HG03039 (cell line): ENCODE results near the gene UGT1A4.

Source experiments
- ATAC-seq: cut with Tn5 transposase; IDR thresholded peaks from one replicate; pipeline ENCODE4 v1.9.1; 2021; ENCODE audit warnings: mild to moderate bottlenecking, moderate library complexity; ENCODE audit not compliant: unreplicated experiment

The UGT1A4 gene

DNA sequence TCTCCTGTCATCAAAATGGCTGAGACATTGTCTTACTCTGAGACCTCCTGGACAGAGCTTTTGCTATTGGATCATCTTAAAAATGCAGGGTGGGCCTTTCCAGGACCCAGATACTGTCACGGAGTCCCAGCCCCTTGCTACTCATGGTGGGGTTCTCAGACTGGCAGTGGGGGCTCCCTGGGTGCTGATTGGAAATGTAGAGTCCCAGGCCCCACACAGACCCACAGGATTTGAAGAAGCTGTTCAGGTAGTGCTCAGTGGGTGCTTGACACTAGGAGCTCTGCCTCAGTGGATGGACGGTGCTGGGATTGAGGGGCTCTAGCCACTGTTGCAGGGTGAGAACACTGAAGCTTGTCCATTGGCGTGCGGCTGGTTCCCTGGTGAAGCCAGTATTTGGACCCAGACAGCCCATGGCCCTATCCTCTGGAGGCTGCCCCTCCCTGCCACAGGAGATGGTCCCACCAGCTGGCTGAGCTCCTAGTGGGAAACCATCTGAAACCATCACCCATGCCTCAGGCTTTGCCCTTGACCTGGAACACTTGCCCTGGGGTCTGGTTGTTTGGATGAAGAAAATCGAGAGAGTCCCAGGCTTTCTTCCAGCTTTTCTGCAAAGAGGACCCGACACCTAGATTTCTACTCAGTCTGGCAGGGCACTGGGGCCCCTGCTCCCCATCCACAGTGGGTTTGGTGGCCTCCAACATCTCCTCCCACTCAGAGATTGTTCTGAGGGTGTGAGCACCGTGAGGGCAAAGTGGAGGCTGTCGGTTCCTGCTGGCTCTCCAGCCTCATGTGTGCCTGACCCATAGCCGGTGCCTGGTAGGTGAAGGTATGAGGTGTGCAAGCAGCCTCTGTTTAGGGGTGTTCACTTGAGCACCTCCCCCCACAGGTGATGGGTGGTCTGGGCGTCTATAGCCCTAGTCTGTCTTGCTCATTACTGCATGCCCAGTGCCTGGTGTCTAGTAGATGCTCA is 89.7 kb downstream of the UGT1A4 start:
- ATAC-seq: no peak

DNA sequence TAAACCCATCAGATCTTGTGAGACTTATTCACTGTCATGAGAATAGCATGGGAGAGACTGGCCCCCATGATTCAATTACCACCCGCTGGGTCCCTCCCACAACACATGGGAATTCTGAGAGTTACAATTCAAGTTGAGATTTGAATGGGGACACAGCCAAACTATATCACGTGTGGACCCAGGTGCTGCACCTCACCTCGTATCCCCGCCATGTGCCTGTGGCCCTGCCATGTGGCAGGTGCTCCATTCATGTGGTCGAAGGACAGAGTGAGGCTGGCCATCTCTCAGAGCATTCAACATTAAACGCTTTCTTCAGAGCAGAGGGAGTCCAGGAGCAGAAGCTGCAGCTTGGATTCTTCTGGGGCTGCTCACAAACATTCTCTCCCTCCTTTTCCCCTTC is 91.8 kb downstream of the UGT1A4 start:
- ATAC-seq: no peak

DNA sequence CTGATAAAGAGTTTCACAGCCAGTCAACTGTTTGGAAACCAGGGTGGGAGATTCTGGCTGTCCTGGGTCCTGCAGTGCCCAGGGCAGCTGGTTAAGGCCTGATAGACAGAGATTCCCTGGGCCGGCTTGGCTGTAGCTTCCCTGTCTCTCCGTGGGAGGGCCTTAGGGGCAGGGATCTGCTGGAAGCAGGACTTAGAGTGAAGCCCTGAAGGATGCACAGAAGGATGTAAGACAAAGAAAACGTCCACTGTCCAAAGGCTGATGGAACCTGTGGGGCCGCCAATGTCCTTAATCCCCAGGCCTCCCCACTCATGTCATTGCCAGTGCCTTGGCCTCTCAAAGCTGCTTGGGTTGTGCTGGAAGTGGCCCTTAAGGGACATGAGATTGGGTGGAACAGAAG is 92.6 kb downstream of the UGT1A4 start:
- ATAC-seq: no peak

DNA sequence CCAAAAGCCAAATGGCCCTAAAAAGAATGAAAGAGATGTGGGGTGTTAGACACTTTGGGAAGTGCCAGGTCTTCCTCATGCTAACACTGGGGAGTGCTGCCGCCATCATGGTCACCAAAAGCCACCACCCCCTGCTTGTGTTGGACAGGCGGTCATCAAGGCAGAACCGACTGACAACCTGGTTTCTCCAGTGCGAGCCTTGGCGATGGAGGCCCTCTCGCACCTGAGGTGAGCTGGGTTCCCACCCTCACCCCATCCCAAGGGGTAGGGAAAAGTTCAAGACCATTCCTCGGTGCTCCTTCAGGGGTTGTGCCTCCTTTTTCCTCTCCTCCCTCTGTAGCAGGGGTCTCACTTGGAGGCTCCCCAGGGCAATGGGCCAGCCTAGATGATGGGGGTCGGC is 93.2 kb downstream of the UGT1A4 start:
- no peak for ATAC-seq

DNA sequence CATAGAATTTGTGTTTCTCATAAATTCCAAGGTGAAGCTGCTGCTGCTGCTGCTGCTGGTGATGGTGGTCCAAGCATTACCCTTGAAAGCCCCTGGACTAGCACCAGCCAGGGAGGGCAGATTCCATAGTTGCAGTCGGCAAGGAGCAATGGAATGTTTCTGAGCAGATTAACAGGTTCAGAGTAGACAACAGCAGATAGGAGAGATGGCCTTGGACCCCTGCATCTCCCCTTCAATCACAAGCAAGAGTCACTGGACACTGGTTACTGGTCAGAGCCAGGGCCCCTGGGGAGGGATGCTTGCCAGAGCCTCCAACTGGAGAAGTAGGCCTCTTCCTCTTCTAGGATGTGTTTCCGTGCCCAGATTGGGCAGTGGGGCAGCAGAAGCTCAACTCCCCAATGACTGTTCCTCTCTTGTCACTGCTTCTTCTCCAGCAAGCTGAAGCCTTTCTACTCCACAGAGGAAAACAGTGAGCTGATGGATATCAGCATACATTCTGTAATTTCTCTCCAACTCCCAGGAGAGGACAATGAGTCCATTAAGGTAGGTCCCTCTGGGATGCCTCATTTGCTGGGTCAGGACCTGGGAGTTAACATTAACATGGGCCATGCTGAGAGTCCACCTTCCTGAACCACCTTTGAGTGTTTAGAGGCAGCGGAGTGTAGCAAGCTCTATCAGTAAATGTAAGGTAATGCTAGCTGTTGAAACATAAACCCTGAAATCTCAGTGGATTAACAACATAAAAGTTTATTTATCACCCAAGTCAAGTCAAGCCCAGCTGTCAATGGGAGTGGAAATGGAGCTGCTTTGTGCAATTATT is 94.9 kb downstream of the UGT1A4 start:
- ATAC-seq: no peak

DNA sequence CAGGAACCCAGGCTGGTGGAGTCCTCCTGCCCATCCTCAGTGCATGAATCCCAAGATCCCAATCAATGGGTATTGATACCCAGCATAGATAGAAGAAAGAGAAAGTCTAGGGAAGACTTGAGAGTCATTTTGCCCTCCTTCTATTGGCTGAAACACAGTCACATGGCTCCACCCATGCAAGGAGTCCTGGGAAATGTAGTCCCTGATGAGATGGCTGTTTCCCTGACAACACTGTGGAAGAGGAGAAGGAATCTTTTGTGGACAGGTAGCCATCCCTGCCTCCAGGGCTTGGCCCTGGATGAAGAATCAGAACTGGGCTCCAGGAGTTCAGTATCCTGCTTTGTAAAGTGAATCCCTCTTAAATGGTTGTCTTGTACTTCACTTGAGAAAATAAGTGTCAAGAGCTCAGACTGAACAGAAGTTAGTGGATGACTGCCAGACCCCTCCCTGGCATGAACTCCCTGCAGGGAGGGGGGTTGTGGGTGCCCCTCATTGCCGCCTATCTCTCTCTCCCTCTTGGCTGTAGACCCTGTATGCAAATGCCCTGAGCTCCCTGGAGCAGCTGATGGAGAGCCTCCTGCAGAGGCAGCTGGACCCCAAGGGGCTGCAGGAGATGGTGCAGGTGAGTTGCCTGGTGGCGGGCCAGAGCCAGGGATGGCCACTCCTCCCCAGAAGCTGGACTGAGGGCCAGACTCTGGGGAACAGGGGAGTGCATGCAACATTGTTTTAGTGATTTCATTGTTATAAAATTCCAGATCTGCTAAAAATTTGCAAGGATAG is 95.7 kb downstream of the UGT1A4 start:
- no peak for ATAC-seq

DNA sequence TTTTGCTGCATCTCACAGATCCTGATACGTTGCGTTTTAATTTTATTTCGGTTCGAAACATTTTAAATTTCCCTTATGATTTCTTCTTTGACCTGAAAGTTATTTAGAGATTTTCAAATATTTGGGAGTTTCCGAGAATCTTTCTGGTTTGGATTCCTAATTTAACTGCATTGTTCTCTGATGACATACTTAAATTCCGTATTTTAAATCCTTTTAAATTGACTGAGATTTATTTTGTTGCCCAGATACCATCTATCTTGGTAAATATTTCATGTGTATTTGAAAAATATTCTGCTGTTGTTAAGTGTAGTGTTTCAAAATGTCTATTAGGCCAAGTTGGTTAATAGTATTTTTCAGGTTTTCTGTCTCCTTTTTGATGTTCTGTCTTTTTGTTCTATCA is 97.3 kb downstream of the UGT1A4 start:
- no peak for ATAC-seq

DNA sequence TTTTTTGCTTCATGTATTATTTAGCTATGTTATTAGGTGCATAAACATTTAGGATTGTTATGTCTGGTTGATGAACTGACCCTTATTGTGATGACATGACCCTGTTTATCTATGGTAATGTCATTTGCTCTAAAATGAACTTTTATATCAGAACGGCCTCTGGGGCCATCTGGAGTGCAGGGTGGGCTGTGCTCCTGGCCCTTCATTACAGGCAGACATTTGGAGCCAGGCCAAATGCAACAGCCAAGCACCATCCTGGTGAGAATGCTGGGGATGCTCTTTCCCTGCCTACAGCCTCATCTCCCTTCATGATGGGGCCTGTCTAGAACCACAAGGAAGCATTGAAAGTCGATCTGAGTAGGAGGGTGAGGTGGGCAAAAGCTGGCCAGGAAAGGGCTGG is 97.8 kb downstream of the UGT1A4 start:
- no peak for ATAC-seq

DNA sequence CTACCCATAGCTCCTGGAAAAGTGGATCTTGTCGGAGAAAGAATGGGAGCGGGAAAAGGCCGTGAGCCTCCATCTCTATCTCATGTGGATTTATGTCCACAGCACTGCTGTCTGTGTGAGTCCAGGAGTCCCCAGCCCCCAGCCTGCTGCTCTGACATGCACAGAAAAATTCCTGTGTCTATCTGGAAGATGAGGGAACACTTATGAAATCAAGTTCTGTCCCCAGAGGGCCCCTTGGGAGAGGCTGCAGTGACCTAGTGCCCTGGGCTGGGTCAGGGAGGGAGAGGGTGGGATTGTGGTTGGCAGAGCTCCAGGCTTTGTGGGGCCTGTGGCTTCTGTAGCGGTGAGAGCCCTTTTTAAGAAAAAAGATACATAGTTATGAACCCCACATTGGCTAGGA is 98.2 kb downstream of the UGT1A4 start:
- no peak for ATAC-seq

DNA sequence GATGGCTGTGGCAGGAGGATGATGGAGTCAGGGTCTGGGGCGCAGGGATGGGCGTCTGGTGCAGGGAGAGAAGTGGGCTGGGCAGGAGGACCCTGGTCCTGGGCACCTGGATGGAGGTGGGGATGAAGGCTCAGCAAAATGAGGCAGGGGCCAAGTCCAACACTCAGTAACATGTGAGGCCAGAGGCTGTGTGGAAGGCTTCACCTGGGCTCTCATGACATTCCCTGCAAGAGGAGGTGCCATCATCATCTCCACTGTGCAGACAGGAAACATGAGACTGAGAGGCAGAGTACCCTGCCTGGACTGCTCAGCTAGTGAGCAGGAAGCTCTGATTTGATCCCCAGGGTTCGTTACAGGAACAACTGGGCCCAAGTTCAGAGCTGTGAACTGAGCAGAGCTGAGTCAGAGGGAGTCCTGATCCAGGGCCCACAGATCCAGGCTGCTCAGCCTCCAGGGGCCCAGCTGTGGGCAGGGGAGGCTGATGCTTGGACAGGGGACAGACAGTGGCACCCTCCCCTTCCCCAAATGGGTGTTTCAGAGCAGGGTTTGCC is 98.9 kb downstream of the UGT1A4 start:
- ATAC-seq: no peak

DNA sequence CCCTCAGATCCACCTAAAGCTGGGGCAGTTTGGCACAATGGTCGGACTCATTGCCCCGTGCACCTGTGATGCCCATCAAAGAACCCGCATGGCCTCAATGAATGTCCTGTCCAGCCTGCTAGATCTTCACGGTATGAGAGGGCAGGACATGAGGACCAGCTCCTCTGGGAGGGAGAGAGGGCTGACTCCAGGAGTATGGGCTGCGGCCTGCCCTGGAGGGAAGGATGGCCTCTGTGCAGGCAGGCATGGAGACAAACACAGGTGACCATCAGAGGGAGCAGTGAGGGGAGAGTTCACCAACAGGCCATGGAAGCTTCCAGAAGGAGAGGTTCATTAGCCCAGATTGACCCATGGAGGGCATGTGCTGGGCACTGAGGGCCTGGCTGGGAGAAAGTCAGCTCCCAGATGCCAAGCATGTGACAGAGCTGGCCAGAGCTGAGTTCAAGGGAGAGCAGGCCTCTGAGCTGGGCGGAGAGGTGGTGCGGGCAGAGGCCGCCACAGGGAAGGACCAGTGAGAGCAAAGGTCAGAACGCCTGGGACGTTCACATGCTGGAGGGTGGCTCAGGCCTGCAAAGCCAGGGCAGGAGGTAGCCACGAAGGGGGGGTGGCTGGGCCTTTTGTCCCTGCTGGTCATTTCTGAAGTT is 99.6 kb downstream of the UGT1A4 start:
- no peak for ATAC-seq

DNA sequence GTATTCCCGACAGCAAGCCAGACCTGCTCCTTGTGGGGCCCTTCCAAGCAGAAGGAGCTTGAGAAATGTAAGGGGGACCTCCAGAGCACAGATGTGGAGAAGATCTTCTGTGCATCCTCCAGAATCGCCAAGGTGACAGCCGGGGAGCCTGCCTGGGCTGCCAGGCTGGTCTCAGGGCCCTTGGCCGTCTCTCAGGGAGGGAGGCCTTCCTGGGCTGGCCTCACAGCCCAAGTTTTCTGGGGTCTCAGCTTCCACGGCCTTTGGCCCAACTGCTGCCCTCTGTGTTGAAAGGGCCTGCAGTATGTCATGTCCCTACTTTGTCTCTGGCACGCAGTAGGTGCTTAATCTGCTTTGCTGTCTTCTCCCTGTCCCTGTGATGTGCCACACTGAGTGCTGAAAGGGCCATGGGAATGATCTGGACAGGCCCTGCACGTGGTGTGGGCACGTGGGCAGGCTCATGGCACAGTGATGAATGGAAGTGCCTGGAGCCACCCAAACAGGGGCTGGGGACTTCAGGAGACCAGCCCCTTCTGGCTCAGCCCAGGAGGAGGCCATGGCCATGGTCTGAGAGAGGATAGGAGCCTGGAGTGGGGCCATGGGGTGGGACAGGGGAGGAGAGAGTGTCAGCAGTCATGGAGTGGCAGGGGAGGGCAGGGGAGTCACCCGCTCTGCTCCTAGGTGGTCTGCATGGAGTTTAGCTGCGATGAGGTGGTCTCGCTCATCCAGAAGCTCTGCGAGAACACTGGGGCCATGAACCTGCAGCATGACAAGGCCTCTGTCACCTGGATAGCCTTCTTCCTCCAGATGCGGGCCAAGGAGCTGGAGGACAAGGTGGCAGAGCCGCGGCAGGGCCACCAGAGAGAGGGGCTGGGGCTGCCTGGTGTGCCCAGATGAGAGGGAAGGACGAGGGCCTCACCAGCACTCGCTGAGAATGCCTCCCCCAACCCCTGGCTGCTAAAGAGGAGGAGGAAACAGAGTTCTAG is 100.4 kb downstream of the UGT1A4 start:
- no peak for ATAC-seq

DNA sequence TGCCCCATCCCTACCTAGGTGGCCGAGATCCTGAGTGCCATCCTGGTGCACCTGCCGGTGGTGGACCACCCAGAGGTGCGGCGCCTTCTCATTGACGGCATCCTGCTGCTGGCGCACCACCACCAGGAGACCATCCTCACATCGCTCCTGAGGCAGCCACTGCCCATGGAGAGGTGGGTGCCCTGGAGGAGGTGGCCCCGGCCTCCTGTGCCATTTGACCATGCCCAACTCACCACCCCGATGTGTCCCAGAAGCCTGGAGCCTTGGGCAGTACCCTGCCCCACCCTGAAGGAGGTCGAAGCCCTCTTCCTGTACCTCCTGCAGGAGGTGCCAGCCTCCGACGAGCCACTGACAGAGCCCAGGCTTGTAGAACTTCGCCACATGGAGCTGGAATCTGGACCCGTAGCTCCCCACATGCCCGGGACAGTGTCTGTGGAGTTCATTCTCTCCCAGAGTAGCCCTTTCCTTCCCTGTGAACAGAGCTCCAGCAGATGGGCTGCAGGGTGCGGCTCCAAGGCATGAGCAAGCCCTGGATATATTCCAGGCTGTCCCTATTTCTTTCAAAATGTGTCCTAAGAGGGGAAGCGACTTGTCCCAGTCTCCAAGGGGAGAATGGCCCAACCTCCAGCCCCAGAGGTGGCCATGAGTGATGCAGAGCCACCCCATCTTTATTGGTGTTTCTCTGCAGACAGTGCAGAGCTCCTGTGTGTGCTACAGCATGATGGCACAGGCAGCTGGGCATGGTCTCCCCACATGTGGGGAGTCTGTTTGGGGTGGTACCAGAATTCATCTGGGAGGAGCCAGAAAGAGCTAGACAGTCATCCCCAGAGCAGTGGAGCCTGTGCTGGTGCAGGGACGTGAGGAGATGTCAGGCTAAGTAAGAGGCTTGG is 101.6 kb downstream of the UGT1A4 start:
- no peak for ATAC-seq

DNA sequence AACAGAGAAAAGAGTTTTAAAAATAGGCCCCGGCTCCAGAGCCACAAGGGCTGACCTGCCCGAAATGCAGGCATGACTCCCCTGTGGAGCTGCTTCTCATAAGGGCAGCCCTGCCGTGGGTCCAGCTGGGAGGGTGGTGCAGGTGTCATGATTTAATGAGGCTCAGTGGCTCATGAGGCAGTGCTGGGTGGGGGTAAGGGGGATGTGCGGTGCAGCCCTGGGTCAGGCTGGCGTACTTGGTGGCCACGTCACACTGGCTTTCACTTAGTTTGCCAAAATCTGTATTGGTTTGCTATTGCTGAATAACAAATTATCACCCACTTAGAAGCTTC is 102.2 kb downstream of the UGT1A4 start:
- ATAC-seq: no peak

DNA sequence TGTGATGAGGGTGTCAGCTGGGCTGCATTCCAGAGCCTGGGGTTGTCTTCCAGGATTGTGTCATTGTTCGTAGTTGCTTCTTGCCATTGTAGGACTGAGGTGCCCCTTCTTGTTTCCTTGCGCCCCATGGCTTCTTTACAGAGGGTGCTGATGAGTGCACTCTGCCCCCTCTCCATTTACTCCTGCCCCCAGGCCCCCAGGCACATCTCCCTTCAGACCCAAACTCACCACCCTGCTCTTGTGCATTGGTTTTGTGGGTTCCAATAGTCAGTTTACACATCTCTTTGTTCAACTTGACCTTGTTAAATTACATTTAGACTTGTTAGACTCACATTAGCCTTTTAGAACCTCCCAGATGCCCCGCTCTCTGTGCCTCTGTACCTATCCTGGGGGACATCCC is 102.7 kb downstream of the UGT1A4 start:
- no peak for ATAC-seq

DNA sequence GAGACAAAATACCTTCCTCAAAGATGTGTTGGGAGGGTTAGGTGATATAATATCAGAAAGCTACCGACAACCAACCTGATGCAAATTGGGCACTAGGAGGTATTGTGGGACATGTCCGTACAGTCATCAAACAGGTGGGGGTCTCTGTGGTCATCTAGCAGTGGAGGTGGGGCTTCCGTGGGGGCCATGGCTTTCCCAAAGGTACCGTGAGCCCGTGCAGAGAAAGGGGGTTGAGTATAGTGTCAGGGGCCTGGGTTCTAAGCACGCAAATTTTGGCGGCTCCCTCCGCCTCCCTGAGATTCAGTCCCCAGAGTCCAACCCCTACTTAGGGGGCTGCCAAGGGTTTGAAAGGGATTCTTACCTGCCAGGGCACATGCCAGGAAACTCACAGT is 103.2 kb downstream of the UGT1A4 start:
- ATAC-seq: no peak

DNA sequence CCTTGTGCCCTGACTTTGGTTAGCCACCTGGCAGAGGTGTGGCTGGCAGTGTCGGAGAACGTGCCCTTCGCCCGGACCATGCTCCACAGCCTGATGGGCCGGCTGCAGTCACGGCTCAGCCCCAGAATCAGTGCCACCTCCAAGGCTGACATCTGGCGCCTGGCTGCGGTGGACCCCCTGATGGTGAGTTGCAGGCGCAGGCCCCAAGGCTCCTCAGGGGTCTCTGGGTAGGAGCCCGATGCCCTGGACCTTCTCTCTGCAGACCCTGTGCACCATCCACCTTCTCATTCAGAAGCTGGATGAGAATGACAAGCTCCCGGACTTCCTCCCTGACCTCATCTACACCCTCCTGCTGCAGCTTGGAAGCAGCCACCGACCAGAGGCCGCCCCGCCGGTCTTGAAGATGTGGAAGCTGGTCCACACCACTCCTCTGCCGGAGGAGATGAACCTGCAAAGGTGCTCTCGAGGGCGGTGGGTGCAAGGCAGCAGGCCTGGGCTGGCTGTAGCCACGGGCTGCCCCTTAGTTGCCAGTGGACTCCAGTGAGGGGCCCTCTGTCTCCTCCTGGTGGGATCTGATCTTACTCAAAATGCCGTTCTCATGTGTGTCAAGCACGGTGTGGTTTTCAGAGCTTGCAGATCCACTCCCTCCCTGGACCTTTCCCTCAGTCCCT is 103.7 kb downstream of the UGT1A4 start:
- ATAC-seq: no peak
